Peyer's patch (tissue), 4 donors: Measurements from ENCODE around the gene GOLGA6L10. TPM values are rescaled to one million over a fixed set of nuclear protein-coding genes. Genes with fewer than 3 reads are reported as not detected.
"Not testable (repeated sequence)": the region's sequence is repeated elsewhere in the genome, so short reads cannot be mapped to it uniquely, and the experiment has no call there.

Source experiments
- DNase-seq, 3 donors: peaks; one replicate each; pipeline ENCODE4 v3.0.0-alpha.2; 2017 to 2019
- H3K27ac ChIP-seq, 4 donors: fragments of 200-600 bp; sonication (generic); one replicate each; pipeline ENCODE4 v1.5.1; 2016 to 2019
- H3K27me3 ChIP-seq, 2 donors: fragments of 200-600 bp; sonication (generic); one replicate each; pipeline ENCODE4 v1.5.1; 2019
- H3K36me3 ChIP-seq, 3 donors: fragments of 200-600 bp; sonication (generic); one replicate each; pipeline ENCODE4 v1.5.1; 2016 to 2019
- H3K4me1 ChIP-seq, 4 donors: fragments of 200-600 bp; sonication (generic); one replicate each; pipeline ENCODE4 v1.5.1; 2016 to 2019
- H3K4me3 ChIP-seq, 4 donors: fragments of 200-600 bp; sonication (generic); 1 replicate in 3 of 4; 2 replicates in 1 of 4; pipeline ENCODE4 v1.5.1; 2016 to 2019; ENCODE audit warnings: mild to moderate bottlenecking in 1 of 4
- H3K9me3 ChIP-seq, 4 donors: fragments of 200-600 bp; sonication (generic); one replicate each; pipeline ENCODE4 v1.5.1; 2016 to 2019; ENCODE audit warnings: mild to moderate bottlenecking in 1 of 4
- CTCF ChIP-seq, 6 experiments: fragments of 450-650 bp in 4 of 6; fragments of 200-600 bp in 2 of 6; sonication (generic) in 1 of 6; IDR thresholded peaks; one replicate each; pipeline ENCODE4 v1.5.1; 2017 to 2019; ENCODE audit warnings: antibody characterized with exemption in 6 of 6, mild to moderate bottlenecking in 3 of 6, moderate library complexity in 1 of 6
- total RNA-seq, 4 donors: library from RNA; depleted of rRNA; stranded (reverse); fragments of >200 nt; gene quantifications; one replicate each; pipeline ENCODE4 v1.1.0, GENCODE V29; 2016

GOLGA6L10 gene
- total RNA-seq, 4 donors from 2014 or later, result 0.95 to 5.8 (median 1.6) TPM; not detected in 1

GRCh38 chr15:82342632-82343374 is 6.5 kb downstream of the GOLGA6L10 start:
- not testable (repeated sequence) for H3K27ac ChIP-seq, H3K4me3 ChIP-seq, H3K36me3 ChIP-seq, H3K27me3 ChIP-seq, H3K4me1 ChIP-seq, H3K9me3 ChIP-seq
- peak in 1 of 3 donors; percentile 60 for DNase-seq
- peak in 1 of 6 experiments; percentile 42 for TF ChIP-seq CTCF (IDR thresholded peaks at IDR 0.05)

DNA sequence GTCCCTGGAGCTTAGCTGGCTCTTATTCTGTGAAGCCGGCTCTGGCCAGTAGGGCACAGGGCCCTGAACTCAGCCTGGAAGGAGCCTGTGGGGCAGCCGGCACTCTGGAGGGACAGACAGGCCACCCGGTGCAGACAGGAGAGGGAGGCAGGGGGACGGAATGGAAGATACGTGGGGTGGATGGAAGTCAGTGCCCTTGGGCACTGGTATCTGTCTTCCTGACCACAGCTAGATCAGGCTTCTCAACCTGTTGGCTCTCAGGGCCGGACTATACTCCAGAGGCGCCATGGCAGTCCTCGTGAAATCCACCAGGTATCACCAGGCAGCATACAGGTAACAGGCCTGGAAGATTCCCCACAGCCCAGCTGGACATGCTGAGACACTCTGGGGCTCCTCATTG is 10.7 kb downstream of the GOLGA6L10 start:
- H3K27me3 ChIP-seq, H3K9me3 ChIP-seq, H3K27ac ChIP-seq, H3K4me1 ChIP-seq, H3K4me3 ChIP-seq, H3K36me3 ChIP-seq: not testable (repeated sequence)
- DNase-seq, result peak in 1 of 3 donors; percentile 26

- DNase-seq, result peak in 1 of 3 donors; percentile 21
- H3K4me1 ChIP-seq, H3K4me3 ChIP-seq, H3K36me3 ChIP-seq, H3K27me3 ChIP-seq, H3K27ac ChIP-seq, H3K9me3 ChIP-seq: not testable (repeated sequence)
Observed at GRCh38 chr15:82338053-82338452, 11.2 kb downstream of the GOLGA6L10 start.

DNA sequence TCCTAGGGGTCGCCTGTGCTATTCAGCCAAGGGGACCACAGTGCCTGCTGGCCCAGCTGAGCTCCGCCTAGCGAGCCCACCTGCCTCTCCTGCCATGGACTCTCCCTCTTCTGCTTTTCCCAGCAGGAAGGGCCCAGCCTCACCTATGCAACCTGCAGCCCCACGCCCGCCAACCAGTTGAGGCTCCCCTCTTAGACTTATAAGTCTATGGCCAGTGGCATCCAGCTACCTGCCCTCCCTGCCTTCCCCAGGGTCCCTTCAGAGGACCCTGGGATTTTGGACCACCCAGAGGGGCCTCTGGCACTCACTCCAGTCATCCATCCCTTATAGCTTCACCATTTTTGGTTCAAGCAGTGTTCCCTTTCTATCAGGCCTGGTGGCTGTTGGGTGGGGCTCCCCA is 12.2 kb downstream of the GOLGA6L10 start:
- H3K36me3 ChIP-seq, H3K4me3 ChIP-seq, H3K4me1 ChIP-seq, H3K27ac ChIP-seq, H3K9me3 ChIP-seq, H3K27me3 ChIP-seq: not testable (repeated sequence)
- peak in 1 of 3 donors; percentile 14 for DNase-seq

GRCh38 chr15:82336180-82336647 is 13.1 kb downstream of the GOLGA6L10 start:
- H3K36me3 ChIP-seq, H3K9me3 ChIP-seq, H3K4me3 ChIP-seq, H3K27me3 ChIP-seq, H3K4me1 ChIP-seq, H3K27ac ChIP-seq: not testable (repeated sequence)
- peak in 1 of 3 donors; percentile 27 for DNase-seq

GRCh38 chr15:82335006-82335405 is 14.3 kb downstream of the GOLGA6L10 start:
- not testable (repeated sequence) for H3K4me3 ChIP-seq, H3K4me1 ChIP-seq, H3K27ac ChIP-seq, DNase-seq, H3K27me3 ChIP-seq, H3K9me3 ChIP-seq, H3K36me3 ChIP-seq

- H3K27me3 ChIP-seq, H3K4me3 ChIP-seq, H3K4me1 ChIP-seq, H3K36me3 ChIP-seq, H3K27ac ChIP-seq, H3K9me3 ChIP-seq: not testable (repeated sequence)
- peak in 1 of 3 donors; percentile 6 for DNase-seq
Observed at GRCh38 chr15:82334554-82334932, 14.7 kb downstream of the GOLGA6L10 start.

DNA sequence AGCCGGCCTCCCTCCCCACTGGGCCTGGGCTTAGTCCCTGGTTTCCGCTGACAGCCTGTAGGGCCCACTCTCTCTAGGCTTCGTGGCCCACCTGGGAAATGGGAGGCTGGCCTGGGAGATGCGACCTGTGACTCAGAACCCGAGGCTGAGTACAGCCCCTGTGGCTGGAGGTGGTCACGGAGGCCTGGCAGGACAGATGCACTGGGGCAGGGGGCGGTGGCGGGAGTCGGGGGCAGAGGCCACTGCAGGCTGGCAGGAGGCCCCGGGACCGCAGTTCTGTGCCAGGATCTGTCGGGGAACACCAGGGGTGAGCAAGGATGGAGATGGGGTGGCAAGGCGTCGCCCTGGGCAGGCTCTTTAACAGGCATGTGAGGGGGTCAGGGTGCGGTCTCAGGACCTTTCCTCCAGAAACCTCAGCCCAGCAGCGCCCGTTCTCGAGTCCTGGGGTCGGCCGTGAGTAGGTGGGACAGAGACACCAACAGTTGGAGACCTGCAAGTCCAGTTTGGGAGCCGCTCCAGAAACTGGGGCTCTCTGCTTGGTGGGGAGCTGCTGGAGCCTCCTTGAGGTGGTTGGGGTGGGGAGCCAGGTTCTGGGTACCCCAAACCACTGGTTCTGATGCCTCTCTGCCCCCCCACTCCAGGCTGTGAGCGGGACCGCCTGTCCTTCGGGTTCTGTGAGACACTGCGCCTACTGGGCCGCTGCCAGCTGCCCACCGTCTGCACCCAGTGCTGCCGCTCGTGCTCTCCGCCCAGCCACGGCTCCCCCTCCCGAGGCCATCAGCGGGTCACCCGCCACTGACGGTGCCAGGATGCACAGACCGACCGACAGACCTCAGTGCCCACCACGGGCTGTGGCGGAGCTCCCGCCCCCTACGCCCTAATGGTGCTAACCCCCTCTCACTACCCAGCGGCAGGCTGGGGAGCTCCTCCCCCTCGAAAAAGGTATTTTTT is 15.4 kb downstream of the GOLGA6L10 start:
- H3K4me1 ChIP-seq, H3K27ac ChIP-seq, H3K36me3 ChIP-seq, H3K9me3 ChIP-seq, H3K4me3 ChIP-seq, H3K27me3 ChIP-seq: not testable (repeated sequence)
- peak in 1 of 3 donors; percentile 22 for DNase-seq

DNA sequence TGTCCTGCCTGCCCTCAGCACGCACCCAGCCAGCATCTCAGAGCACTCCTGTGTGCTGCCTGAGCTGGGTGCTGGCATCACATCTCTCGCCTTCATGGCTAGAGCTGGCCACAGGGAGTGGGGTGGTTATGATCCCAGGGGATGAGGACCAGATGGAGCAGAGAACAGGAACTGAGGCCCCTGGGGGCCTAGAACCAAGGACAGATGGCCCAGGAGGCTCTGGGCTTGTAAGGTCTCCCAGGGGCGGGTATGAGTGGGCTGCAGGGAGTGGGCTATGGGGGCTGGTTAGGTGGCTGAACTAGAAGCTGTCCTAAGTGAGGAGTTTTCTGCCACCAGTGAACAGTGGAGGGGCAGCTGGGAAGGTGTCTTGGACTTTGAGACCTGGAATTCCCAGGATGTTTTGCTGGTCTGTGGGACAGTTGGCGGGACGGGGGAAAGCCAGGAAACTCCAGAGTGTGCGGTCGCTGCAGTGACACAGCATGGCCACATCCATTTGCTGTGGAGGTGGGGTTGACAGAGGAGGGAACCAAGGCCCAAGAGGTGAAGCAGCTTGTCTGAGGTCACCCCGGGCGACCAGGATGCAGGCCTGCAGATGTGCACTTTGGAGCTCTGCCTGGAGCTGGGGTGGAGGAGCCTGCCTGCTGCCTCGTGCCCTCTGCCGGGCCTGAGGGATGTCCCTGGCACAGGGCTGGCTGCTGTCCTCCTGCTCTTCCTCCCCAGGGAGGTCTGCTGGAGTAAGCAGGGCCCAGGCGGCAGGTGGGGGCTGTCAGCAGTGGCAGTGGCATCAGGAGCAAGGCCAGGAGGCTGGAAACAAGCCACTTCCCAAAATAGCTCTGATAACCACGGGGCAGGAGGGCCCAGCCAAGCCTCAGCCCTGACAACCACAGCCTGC is 16.3 kb downstream of the GOLGA6L10 start:
- not testable (repeated sequence) for H3K27me3 ChIP-seq, H3K4me1 ChIP-seq, H3K27ac ChIP-seq, H3K4me3 ChIP-seq, H3K9me3 ChIP-seq, H3K36me3 ChIP-seq
- peak in 1 of 3 donors; percentile 35 for DNase-seq

GRCh38 chr15:82331576-82332304 is 17.5 kb downstream of the GOLGA6L10 start:
- not testable (repeated sequence) for H3K27ac ChIP-seq, H3K4me1 ChIP-seq, H3K9me3 ChIP-seq, H3K36me3 ChIP-seq, H3K27me3 ChIP-seq, H3K4me3 ChIP-seq
- peak in 1 of 3 donors; percentile 22 for DNase-seq

GRCh38 chr15:82330921-82331320 is 18.4 kb downstream of the GOLGA6L10 start:
- not testable (repeated sequence) for H3K27me3 ChIP-seq, H3K36me3 ChIP-seq, H3K27ac ChIP-seq, H3K4me3 ChIP-seq, H3K4me1 ChIP-seq, H3K9me3 ChIP-seq
- peak in 1 of 3 donors; percentile 11 for DNase-seq

- H3K36me3 ChIP-seq, H3K9me3 ChIP-seq, H3K27me3 ChIP-seq, H3K4me1 ChIP-seq, H3K4me3 ChIP-seq, DNase-seq, H3K27ac ChIP-seq: not testable (repeated sequence)
Observed at GRCh38 chr15:82329039-82329438, 20.2 kb downstream of the GOLGA6L10 start.

GRCh38 chr15:82327372-82327771 is 21.9 kb downstream of the GOLGA6L10 start:
- H3K27me3 ChIP-seq, H3K4me1 ChIP-seq, H3K36me3 ChIP-seq, H3K27ac ChIP-seq, DNase-seq, H3K4me3 ChIP-seq, H3K9me3 ChIP-seq: not testable (repeated sequence)
